ENCODE results near the gene TMEM108.
A peak's percentile ranks its signal among the peaks of the same experiment; 100 is the strongest.

TMEM108 gene

DNA sequence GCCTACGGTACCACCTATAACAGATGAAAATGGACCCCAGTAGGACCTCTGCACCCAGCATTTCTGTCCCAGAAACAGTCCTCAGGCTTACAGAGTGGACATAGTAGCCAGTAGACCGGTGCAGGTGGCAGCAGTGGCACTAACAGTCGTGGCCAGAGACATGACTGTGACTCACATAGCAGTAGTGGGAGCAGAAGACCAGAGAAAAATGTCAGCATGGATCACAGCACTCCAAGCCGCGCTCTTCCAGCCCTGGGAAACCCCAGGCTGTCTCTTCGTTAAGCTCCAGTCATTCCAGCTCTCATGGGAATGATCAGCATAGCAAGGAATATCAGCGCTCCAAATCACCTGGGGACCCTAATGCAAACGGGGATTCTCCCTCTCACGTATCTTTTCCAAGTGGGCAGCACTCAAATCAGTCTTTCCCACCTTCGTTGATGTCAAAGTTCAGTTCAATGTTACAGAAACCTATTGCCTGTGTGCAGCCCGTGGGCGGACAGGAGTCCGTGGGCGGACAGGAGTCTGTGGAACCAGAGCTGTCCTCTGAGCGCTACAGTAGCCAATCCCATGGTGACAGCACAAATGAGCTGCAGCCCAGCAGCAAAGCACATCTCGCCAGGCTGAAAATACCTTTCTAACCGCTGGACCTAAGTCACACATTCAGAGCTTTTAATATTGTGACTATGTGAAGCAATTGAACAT lies 372.2 kb downstream of the TMEM108 start:
- H3K9me3 ChIP-seq (ENCODE audit: insufficient read depth, low read length, severe bottlenecking) = no peaks in the 10 kb centered on the region
- TF ChIP-seq, protein P1, sequence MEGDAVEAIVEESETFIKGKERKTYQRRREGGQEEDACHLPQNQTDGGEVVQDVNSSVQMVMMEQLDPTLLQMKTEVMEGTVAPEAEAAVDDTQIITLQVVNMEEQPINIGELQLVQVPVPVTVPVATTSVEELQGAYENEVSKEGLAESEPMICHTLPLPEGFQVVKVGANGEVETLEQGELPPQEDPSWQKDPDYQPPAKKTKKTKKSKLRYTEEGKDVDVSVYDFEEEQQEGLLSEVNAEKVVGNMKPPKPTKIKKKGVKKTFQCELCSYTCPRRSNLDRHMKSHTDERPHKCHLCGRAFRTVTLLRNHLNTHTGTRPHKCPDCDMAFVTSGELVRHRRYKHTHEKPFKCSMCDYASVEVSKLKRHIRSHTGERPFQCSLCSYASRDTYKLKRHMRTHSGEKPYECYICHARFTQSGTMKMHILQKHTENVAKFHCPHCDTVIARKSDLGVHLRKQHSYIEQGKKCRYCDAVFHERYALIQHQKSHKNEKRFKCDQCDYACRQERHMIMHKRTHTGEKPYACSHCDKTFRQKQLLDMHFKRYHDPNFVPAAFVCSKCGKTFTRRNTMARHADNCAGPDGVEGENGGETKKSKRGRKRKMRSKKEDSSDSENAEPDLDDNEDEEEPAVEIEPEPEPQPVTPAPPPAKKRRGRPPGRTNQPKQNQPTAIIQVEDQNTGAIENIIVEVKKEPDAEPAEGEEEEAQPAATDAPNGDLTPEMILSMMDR (IDR thresholded peaks at IDR 0.05; ENCODE audit: borderline replicate concordance, extremely low read depth, low read length, poor library complexity, severe bottlenecking) = no peak
- no peak for TF ChIP-seq EZH2 (IDR thresholded peaks at IDR 0.05; ENCODE audit: borderline replicate concordance, low read depth, low read length, severe bottlenecking)
- no peaks in the 10 kb centered on the region for H3K36me3 ChIP-seq (ENCODE audit: insufficient read depth, low read length)
- no peak overlapping the region for H2AFZ ChIP-seq (ENCODE audit: low read depth, low read length)
- no peak overlapping the region for H3K4me2 ChIP-seq (ENCODE audit: insufficient read depth, low read length)
- H3K9ac ChIP-seq (ENCODE audit: low read depth, low read length) = no peak overlapping the region
- H3K4me3 ChIP-seq (ENCODE audit: low read depth in 1 of 2, low read length in 2 of 2) = no peak overlapping the region
- H3K27ac ChIP-seq (ENCODE audit: low read length) = no peak overlapping the region
- H3K4me1 ChIP-seq (ENCODE audit: insufficient read depth, low read length) = no peaks in the 10 kb centered on the region
- no peaks in the 10 kb centered on the region for H3K79me2 ChIP-seq (ENCODE audit: insufficient read depth, low read length)
- no peaks in the 10 kb centered on the region for H4K20me1 ChIP-seq (ENCODE audit: insufficient read depth, low read length)
- no peaks in the 10 kb centered on the region for H3K27me3 ChIP-seq (ENCODE audit: insufficient read depth, low read length, poor library complexity)
- ATAC-seq (ENCODE audit: insufficient read depth, low read depth) (no peak), DNase-seq (no peak)

DNA sequence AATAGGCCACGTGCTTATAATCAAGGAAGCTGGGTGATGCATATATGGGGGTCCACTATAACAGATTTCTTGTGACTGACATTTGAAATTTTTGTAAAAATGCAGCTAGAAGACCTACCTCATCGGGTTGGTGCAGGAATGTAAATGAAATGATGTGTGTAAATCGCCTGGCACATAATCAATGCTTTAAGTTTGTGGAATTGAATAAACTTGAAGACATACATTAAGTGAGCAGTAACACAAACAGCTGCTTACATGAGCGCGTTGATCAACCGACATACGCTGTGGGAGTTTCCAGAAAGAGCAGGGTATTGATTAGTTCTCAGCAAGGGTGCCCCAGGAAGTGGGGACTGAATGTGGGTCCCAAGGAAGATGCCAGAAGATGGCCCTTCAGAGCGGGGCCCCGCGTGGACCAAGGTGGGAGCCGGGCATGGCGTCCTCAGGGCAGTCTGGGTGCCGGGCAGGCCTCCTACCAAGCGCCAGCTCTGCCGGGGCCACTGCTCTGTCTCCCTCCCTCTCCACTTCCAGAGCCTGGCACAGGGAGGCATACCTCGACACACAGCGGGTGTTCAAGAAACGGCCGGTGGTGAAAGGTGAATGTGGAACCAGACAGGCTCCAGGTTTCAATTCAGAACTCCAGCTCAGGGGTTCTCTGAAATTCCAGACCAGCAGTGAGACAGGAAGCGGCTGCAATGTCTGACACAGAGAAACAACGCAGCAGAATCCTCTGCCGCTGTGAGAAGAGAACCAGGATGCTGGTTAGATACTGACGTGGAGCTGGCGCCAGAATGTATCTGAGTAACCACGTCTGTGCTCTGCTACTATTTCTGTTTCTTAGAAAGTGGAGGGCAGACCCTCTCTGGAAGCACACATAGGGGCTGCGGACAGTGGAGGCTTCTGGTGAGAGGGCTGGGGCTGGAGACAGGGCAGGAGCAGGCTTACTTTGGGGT lies 374.3 kb downstream of the TMEM108 start:
- TF ChIP-seq EZH2 (IDR thresholded peaks at IDR 0.05; ENCODE audit: borderline replicate concordance, low read depth, low read length, severe bottlenecking) = no peak
- TF ChIP-seq, protein P1 (IDR thresholded peaks at IDR 0.05; ENCODE audit: borderline replicate concordance, extremely low read depth, low read length, poor library complexity, severe bottlenecking) = no peak
- H3K27ac ChIP-seq (ENCODE audit: low read length) = no peak overlapping the region
- no peaks in the 10 kb centered on the region for H3K9me3 ChIP-seq (ENCODE audit: insufficient read depth, low read length, severe bottlenecking)
- H3K4me2 ChIP-seq (ENCODE audit: insufficient read depth, low read length) = no peak overlapping the region
- H3K4me1 ChIP-seq (ENCODE audit: insufficient read depth, low read length) = no peaks in the 10 kb centered on the region
- no peak overlapping the region for H3K4me3 ChIP-seq (ENCODE audit: low read depth in 1 of 2, low read length in 2 of 2)
- no peaks in the 10 kb centered on the region for H3K79me2 ChIP-seq (ENCODE audit: insufficient read depth, low read length)
- ATAC-seq (ENCODE audit: insufficient read depth, low read depth) = peak; percentile 24; the same call in 1 of the 3 replicates
- no peak for DNase-seq
- H4K20me1 ChIP-seq (ENCODE audit: insufficient read depth, low read length) = no peaks in the 10 kb centered on the region
- no peak overlapping the region for H2AFZ ChIP-seq (ENCODE audit: low read depth, low read length)
- H3K27me3 ChIP-seq (ENCODE audit: insufficient read depth, low read length, poor library complexity) = no peaks in the 10 kb centered on the region
- H3K9ac ChIP-seq (ENCODE audit: low read depth, low read length) = no peak overlapping the region
- no peaks in the 10 kb centered on the region for H3K36me3 ChIP-seq (ENCODE audit: insufficient read depth, low read length)

DNA sequence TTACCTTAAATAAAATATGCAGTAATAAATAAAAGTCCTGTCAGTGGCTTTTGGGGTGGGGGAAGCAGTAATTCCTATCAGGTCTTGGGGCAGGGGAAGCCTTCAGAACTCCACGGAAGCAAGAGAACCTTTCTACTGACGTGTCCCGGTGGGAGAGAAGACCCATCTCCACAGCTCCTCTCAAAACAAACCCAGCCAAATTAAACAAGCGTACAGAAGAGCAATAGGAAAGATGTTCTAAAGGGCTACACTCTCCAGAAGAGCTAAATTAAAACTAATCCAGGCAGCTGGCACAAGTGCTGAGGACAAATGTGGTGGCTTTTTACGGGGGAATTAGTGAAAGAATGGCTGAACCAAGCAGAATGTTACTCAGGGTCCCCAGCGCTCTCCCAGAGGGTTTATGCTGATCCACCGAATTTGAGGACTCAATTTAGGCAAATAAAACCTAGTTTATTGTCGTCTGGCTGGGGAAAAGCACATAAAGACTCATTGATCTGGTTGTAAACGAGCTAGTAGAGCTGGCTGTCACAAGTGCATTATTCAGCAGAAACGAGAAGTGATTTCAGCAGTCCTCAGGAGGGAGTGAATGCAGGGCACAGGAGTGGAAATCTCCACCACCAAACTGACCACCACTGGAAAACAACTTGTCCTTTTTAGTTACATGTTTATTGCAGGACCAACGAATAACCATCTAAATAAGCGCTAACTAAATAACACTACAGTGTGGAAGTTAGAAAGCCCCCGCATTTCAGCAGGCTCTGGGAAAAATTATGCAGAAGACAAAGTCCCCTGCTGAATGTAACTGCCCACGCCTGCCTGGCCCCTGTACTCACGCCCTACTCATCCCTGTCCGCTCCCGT lies 375.2 kb downstream of the TMEM108 start:
- Histone ChIP-seq H3K79me2 (ENCODE audit: insufficient read depth, low read length) (no peaks in the 10 kb centered on the region), H3K36me3 (ENCODE audit: insufficient read depth, low read length) (no peaks in the 10 kb centered on the region), H3K4me1 (ENCODE audit: insufficient read depth, low read length) (no peaks in the 10 kb centered on the region), H3K9me3 (ENCODE audit: insufficient read depth, low read length, severe bottlenecking) (no peaks in the 10 kb centered on the region), H3K27ac (ENCODE audit: low read length) (no peak overlapping the region), H4K20me1 (ENCODE audit: insufficient read depth, low read length) (no peaks in the 10 kb centered on the region), H3K4me3 (ENCODE audit: low read depth in 1 of 2, low read length in 2 of 2) (no peak overlapping the region), H3K27me3 (ENCODE audit: insufficient read depth, low read length, poor library complexity) (no peaks in the 10 kb centered on the region), H3K4me2 (ENCODE audit: insufficient read depth, low read length) (no peak overlapping the region), H3K9ac (ENCODE audit: low read depth, low read length) (no peak overlapping the region), H2AFZ (ENCODE audit: low read depth, low read length) (no peak overlapping the region)
- DNase-seq (no peak), ATAC-seq (ENCODE audit: insufficient read depth, low read depth) (no peak)
- TF ChIP-seq, protein P1 (IDR thresholded peaks at IDR 0.05; ENCODE audit: borderline replicate concordance, extremely low read depth, low read length, poor library complexity, severe bottlenecking) = no peak
- no peak for TF ChIP-seq EZH2 (IDR thresholded peaks at IDR 0.05; ENCODE audit: borderline replicate concordance, low read depth, low read length, severe bottlenecking)

Measured in DND-41 (cell line).